ENCODE results near the gene TAL1.

The TAL1 gene

DNA sequence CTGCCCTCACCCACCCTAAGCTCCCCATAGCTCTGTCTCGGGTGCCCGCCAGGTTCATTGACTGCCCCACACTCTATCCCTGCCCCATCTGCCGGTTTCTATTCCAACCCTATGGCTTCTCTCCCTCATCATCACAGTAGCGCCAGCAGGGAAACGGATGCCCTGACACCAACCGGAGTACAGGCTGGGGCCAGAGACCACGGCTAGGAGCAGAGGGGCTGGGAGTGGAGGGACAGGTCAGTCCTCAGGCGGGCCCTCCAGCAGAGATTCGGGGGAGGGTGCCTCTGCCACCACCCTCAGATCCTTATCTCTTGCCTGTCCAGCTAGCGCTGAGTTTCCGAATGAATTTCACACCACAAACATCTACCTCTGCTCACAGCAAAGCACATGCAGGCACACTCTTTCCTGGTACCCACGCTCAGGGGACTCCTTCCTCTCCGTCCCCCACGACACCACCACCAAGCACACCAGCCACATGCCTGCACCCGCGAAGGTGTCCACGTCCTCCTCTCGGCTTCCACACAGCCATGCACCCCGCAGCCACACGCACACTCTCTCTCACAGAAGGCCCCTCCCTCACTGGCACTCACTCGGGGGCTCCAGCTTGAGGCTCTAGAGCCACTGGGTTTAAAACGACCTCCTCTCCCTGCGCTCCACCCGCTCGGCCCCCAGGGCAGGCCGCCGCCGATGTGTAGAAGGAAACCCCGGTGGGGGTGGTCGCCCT lies 7.2 kb downstream of the TAL1 start:
- H3K79me2 ChIP-seq (ENCODE audit: insufficient read depth, low read length): no peaks in the 10 kb centered on the region
- no peaks in the 10 kb centered on the region for H3K9me3 ChIP-seq (ENCODE audit: low read length)
- no peaks in the 10 kb centered on the region; the same call in 1 of the 2 replicates for H3K27me3 ChIP-seq (ENCODE audit: insufficient read depth, low read length)

DNA sequence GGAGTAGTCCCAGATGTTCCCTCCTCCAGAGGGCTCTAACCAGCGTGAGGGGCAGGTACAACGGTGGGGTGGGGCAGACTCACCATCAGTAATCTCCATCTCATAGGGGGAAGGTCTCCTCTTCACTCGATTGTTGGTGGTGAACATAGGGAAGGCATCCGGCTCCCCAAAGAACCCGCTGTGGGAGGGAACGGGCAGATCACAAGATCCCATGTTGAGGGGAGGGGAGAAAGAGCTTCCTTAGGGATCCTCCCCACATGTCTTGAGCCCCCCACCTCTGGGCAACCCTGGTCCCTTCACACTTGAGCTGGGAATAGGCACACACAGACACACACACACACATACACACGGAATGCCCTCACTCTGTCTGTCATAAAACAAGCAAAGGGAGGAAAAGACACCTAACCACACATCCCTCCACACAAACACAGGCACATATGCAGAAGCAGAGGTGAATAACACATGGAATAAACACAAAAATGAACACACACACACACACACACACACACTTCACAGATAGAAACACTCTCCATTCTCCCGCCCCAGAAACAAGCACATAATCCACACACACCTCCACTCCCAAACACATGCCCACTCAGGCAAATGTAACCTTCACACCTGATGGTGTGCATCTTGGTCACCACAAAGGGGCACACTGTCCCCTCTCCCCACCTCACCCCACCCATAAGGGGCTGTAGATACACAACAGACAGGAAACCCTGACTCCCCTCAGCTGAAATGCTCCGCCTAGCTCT lies 7.9 kb downstream of the TAL1 start:
- Histone ChIP-seq H2AFZ (ENCODE audit: low read length) (no peak overlapping the region), H3K9me2 (ENCODE audit: low read depth, low read length) (no peaks in the 10 kb centered on the region)

More for the DNA sequence above, 7.2 kb downstream of the TAL1 start:
- no peak overlapping the region for H3K4me3 ChIP-seq (ENCODE audit: low read depth, low read length, poor library complexity, severe bottlenecking)
- no peaks in the 10 kb centered on the region for H3K9me2 ChIP-seq (ENCODE audit: low read depth, low read length)
- H3K9ac ChIP-seq (ENCODE audit: low read length): no peak overlapping the region
- no peak for TF ChIP-seq EZH2 (IDR thresholded peaks at IDR 0.05; ENCODE audit: borderline replicate concordance, low read length)
- no peak overlapping the region for H3K27ac ChIP-seq (ENCODE audit: low read depth, low read length, poor library complexity, severe bottlenecking)
- H2AFZ ChIP-seq (ENCODE audit: low read length): no peak overlapping the region
- H3F3A ChIP-seq (ENCODE audit: insufficient read depth, low read length): no peaks in the 10 kb centered on the region
- H3K4me1 ChIP-seq (ENCODE audit: insufficient read depth, low read length, severe bottlenecking): no peaks in the 10 kb centered on the region
- H4K20me1 ChIP-seq (ENCODE audit: insufficient read depth, low read length): no peaks in the 10 kb centered on the region
- no peak overlapping the region for H3K4me2 ChIP-seq (ENCODE audit: low read length)
- no peaks in the 10 kb centered on the region for H3K36me3 ChIP-seq (ENCODE audit: insufficient read depth, low read length)

GRCh38 chr1:47223174-47223920 lies 8.7 kb downstream of the TAL1 start:
- Histone ChIP-seq H3K79me2 (ENCODE audit: insufficient read depth, low read length) (no peaks in the 10 kb centered on the region), H3K4me1 (ENCODE audit: insufficient read depth, low read length, severe bottlenecking) (no peaks in the 10 kb centered on the region), H2AFZ (ENCODE audit: low read length) (no peak overlapping the region), H3K9me2 (ENCODE audit: low read depth, low read length) (no peaks in the 10 kb centered on the region), H4K20me1 (ENCODE audit: insufficient read depth, low read length) (no peaks in the 10 kb centered on the region), H3K36me3 (ENCODE audit: insufficient read depth, low read length) (no peaks in the 10 kb centered on the region), H3K4me2 (ENCODE audit: low read length) (no peak overlapping the region), H3K27ac (ENCODE audit: low read depth, low read length, poor library complexity, severe bottlenecking) (no peak overlapping the region), H3K9me3 (ENCODE audit: low read length) (no peaks in the 10 kb centered on the region), H3K9ac (ENCODE audit: low read length) (no peak overlapping the region), H3F3A (ENCODE audit: insufficient read depth, low read length) (no peaks in the 10 kb centered on the region), H3K27me3 (ENCODE audit: insufficient read depth, low read length) (no peaks in the 10 kb centered on the region), H3K4me3 (ENCODE audit: low read depth, low read length, poor library complexity, severe bottlenecking) (no peak overlapping the region)
- TF ChIP-seq, protein P1, sequence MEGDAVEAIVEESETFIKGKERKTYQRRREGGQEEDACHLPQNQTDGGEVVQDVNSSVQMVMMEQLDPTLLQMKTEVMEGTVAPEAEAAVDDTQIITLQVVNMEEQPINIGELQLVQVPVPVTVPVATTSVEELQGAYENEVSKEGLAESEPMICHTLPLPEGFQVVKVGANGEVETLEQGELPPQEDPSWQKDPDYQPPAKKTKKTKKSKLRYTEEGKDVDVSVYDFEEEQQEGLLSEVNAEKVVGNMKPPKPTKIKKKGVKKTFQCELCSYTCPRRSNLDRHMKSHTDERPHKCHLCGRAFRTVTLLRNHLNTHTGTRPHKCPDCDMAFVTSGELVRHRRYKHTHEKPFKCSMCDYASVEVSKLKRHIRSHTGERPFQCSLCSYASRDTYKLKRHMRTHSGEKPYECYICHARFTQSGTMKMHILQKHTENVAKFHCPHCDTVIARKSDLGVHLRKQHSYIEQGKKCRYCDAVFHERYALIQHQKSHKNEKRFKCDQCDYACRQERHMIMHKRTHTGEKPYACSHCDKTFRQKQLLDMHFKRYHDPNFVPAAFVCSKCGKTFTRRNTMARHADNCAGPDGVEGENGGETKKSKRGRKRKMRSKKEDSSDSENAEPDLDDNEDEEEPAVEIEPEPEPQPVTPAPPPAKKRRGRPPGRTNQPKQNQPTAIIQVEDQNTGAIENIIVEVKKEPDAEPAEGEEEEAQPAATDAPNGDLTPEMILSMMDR (IDR thresholded peaks at IDR 0.05; ENCODE audit: low read length): no peak
- TF ChIP-seq EZH2 (IDR thresholded peaks at IDR 0.05; ENCODE audit: borderline replicate concordance, low read length): no peak

More for the DNA sequence above, 7.9 kb downstream of the TAL1 start:
- H3K27ac ChIP-seq (ENCODE audit: low read depth, low read length, poor library complexity, severe bottlenecking): no peak overlapping the region
- H3K9me3 ChIP-seq (ENCODE audit: low read length): no peaks in the 10 kb centered on the region
- no peak for TF ChIP-seq EZH2 (IDR thresholded peaks at IDR 0.05; ENCODE audit: borderline replicate concordance, low read length)
- TF ChIP-seq, protein P1 (IDR thresholded peaks at IDR 0.05; ENCODE audit: low read length): no peak
- no peaks in the 10 kb centered on the region for H3K36me3 ChIP-seq (ENCODE audit: insufficient read depth, low read length)
- H3K27me3 ChIP-seq (ENCODE audit: insufficient read depth, low read length): no peaks in the 10 kb centered on the region; the same call in 1 of the 2 replicates
- no peaks in the 10 kb centered on the region for H3K4me1 ChIP-seq (ENCODE audit: insufficient read depth, low read length, severe bottlenecking)
- no peak overlapping the region for H3K4me2 ChIP-seq (ENCODE audit: low read length)
- no peaks in the 10 kb centered on the region for H4K20me1 ChIP-seq (ENCODE audit: insufficient read depth, low read length)
- no peak overlapping the region for H3K4me3 ChIP-seq (ENCODE audit: low read depth, low read length, poor library complexity, severe bottlenecking)
- no peaks in the 10 kb centered on the region for H3F3A ChIP-seq (ENCODE audit: insufficient read depth, low read length)
- H3K79me2 ChIP-seq (ENCODE audit: insufficient read depth, low read length): no peaks in the 10 kb centered on the region
- H3K9ac ChIP-seq (ENCODE audit: low read length): no peak overlapping the region

Measured in OCI-LY1 (cell line).